HG03066 (cell line): ENCODE data around the gene SLC25A41.
"Not testable (repeated sequence)": the region's sequence is repeated elsewhere in the genome, so short reads cannot be mapped to it uniquely, and the experiment has no call there.

ENCODE experiments used
- ATAC-seq: cut with Tn5 transposase; IDR thresholded peaks from one replicate; pipeline ENCODE4 v1.9.1; 2021; ENCODE audit warnings: low read depth; ENCODE audit not compliant: unreplicated experiment

Gene SLC25A41

DNA sequence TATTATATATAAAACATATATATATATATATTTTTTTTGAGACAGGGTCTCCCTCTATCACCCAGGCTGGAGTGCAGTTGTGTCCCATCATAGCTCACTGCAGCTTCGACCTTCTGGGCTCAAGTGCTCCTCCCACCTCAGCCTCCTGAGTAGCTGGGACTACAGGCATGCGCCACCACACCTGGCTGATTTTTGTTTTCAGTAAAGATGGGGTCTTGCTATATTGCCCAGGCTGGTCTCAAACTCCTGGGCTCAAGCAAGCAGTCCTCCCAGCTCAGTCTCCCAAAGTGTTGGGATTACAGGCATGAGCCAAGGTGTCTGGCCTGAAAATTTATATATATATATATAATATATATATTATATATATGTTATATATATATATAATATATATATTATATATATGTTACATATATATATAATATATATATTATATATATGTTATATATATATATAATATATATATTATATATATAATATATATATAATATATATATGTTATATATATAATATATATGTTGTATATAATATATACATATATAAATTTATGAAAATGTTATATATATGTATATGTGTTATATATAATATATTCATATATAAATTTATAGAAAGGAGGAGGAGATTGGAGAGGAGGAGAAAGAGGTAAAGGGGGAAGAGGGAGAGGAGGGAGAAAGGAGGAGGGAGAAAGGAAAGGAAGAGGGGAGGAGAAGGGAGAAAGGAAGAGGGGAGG is 4.7 kb downstream of the SLC25A41 start:
- ATAC-seq, result not testable (repeated sequence)

DNA sequence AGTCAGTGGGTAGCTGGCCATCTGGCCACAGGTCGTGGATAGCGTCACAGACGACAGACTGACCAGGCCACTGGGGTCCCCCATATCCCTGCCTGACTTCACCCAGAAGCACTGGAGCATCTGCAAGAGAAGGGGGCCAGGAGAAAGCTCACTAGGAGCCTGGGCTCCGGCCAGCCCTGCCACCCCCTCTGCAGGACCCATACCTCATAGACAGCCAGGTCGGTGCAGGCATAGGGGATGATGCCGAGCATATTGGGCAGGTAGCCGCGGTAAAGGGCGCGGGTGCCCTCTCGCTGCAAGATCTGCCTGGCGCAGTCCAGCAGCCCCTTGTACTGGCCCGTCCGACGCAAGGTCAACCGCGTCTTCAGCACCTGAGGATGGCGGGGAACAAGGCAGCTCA is 6.4 kb downstream of the SLC25A41 start:
- no peak for ATAC-seq

DNA sequence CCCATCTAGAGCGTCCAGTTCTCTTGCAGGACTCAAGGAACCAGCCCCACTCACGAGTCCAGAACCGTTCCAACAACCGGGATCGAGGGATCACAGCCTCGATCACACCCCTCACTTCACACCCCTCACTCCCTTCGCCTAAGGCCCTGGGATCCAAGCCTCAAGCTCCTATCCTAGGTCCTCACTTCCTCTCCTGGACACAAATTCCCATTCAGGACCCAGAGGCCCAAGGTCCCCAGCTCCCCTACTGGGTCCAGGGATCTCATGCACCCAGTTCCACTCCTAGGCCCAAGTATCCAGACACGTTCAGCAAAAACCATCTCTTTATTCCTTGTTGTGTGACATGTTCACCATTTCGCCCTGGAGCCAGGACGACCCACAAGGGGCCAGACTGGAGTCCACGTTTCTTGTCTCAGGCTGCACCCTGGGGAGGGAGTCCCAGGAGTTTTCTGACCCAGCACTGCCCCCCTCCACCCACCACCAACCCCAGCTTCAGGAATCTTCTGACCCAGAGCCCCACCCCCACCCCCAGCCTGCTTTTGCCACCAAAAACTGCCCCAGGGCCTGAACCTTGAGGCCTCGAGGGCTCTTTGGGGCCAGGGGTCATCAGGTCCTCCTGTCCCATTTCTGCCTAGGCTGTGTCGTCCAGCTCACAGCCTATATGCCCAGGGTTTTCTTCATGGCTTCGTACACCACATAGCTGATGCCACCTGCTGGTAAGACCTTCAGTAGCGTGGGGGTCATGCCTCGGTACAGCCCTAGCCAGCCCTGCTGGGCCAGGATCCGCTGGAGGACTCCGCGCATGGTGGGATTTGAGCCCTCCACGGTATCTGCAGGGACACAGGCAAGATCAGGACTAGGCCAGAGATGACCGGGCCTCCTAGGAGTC is 7.6 kb downstream of the SLC25A41 start:
- ATAC-seq, result no peak

DNA sequence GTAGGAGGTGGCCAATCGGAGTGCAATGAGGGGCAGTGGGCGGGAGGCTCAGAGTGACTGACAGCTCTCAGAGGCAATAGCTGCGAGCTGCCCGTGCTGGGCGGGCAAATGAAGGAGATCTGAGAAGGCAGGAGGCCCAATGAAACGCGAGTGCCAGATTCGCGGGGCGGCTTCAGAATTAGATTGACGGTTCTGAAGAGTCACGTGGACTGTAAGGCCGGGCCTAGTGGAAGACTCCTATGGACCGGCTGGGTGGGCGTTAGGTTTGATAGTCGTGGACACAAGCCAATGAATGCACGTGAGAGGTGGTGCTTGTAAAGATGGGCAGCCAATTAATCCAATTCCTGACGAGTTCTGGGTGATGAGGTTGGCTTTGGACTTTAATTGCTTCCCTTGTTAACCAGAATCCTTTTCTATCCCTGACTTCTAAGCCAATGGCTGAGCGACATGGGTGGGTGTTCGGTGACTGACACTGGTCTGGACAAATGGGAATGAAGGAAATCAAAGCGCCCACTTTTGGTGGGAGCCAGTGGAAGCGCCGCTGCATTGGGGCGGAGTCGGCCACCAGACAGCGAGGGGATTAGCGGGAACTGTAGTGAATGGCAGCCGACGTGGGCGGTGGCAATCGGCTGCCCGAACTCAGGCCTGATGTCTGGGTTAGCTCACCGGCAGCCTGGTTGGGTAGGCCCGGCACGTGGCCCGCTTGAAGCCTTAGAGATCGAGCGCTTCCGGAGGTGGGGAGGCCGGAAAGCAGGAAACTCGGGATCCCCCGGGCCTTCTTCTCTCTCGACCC is 8.4 kb downstream of the SLC25A41 start:
- peak; percentile 88 for ATAC-seq

DNA sequence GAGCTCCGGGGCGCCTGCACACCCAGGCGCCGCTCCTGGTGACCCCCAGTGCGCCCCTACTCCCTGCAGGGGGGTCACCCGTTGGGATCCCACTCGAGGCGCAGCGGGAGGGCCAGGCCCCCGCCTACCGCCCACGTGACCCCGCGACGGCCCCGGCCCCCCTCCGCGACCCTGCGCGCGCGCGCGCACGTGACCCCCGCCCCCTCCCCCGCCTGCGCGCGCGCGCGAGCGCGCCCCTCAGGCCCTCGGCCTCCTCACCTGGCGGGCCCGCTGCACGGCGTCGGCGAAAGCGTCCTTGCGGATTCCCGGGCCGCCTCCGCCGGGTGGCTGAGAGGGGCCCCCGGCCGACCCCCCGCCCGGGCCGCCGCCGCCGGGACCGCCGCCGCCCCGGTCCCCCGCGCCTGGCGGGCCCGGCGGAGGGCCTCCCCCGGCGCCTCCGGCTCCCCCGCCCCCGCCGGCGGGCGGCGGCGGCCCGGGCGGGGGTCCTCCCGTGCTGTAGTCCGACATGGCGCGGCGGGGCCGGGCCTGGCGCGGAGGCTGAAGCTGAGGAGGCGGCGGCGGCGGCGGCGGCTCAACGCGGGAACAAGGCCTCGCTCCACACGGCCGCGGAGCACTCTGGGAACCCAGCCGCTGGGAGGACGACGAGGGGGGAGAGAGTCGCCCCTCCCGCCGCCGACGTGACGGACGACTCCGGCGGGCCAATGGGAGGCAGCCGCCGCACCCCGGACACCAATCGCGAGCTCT is 9.2 kb downstream of the SLC25A41 start, which contains the start of gene KHSRP:
Gene KHSRP, minus strand, starts transcription at position 617 of the 744 bp plus-strand sequence. Its CDS starts 110 bp downstream, at position 507.
- ATAC-seq, result no peak

DNA sequence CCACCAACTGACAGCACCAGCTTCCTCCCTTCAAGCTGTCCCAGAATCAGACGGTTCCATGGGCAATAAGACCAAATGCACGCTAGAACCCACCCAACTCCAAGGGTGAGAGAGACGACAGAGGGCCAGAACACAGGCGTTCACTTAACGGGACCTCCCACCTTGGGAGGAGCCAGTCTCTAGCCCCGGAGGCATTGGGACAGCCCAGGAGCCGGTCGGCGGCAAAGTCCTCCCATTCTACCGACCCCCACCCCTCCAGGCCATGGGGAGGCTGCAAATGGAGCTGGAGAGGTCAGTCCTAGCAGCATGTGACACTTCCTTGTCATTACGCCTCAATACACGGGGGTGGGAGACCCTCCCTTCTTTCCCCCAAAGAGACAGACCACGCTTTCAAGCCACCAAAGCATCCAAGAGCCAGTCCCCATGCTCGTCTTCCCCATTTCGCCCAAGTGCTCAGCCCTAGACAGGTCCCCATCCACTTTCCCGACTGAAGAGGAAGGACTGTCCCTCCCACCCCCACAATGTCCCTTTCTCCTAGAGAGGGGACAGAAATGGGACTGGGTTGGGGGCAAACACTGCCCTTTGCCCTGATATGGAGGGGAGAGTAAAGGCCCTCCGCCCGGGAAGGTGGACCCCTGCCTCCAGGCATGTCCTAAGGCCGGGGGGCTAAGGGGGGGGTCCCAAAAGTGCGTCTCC is 9.9 kb downstream of the SLC25A41 start:
- ATAC-seq, result no peak

DNA sequence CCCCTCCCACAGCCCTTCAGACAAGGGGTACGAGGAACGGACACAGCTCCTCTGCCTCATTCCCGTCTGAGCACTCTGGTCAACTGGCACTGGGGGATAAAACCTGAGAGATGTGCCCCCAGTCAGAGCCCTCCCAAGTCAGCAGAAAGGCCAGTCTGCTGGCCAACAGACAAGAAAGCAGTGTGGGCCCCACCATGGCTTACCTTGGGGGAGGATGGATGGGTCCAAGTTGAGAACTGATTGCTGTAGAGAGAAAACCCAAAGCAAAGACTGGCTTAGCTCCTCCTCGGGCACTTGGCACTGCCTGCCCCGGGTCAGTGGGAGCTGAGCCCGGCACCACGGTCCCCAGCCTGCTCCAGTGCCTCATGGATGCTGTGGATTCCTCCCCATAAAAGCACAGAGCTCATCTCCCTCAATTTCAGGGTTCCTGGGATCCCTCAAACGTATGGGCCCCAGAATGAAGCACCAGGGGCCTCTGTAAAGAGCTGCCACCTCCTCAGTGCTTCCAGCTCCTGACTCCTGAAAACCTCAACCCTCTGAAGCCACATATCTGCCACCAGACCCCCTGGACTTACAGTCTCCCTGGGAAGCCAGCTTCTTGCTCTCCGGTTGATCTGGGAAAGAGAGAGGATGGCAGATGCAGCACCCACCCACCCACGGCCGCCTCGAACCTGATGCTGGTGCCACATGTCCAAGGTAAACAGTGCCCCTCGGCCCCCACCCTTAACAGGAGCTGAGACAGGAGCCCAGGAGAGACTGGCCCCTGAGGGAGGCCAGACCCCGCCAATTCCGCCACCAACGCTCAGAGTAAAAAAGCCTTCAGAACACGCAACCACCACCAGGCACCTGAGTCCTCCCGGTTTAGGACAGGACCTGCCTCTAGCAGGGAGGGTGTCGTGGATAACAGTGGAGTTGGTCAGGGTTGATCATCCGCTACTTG is 12.2 kb downstream of the SLC25A41 start:
- no peak for ATAC-seq

DNA sequence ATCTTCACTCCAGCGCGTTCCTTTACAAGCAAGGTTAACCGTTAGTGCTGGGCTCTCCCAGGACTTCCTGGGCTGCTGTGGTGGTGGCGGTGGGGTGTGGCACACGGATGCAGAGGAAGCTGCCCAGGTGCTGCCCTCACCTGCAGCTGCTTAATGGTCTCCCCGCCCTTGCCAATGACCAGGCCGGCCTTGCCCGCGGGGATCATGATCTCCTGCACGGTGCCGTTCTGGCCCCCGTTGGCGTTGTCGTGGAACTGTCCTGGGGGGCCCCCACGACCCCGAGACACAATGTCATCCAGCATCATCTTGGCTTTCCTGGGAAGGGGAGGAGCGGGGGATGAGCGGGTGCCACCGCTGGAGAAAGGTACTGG is 15.0 kb downstream of the SLC25A41 start:
- no peak for ATAC-seq

DNA sequence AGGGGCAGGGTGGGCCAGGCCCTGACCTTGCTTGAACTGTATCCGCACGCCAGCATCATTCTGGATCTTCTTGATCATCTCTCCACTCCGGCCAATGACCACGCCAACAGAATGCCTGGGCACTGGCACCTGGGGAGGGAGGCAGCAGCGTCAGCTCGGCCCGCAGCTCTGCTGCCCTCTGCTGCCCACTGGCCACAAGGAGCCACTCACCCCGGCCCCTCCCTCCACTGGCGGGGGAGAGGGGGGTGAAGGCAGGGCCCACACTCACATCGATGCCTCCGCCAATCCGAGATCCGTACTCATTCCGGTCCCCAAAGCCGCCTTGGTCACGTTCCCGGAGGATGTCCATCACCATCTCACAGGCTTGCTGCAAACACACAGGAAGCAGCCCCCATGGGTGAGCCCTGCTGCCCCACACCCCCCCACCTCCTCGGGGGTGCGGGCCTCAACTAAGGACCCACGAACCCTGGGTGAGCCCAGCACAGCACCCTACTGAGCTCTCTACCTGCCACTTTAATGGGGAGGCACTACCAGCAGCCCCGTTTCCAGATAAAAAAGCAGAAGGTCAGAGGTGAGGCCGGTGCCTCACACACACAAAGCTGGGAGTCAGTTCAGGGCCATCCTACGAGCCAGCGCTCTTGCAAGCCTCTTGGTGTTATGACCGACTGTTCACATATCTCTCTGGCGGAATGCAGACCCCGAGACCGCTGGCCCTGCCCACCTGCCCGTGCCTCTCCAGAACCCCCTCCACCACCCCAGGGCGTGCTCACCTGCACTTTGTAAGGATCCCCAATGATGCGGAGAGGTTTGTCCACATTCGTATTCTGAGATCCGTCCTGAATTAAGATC is 15.6 kb downstream of the SLC25A41 start:
- no peak for ATAC-seq

DNA sequence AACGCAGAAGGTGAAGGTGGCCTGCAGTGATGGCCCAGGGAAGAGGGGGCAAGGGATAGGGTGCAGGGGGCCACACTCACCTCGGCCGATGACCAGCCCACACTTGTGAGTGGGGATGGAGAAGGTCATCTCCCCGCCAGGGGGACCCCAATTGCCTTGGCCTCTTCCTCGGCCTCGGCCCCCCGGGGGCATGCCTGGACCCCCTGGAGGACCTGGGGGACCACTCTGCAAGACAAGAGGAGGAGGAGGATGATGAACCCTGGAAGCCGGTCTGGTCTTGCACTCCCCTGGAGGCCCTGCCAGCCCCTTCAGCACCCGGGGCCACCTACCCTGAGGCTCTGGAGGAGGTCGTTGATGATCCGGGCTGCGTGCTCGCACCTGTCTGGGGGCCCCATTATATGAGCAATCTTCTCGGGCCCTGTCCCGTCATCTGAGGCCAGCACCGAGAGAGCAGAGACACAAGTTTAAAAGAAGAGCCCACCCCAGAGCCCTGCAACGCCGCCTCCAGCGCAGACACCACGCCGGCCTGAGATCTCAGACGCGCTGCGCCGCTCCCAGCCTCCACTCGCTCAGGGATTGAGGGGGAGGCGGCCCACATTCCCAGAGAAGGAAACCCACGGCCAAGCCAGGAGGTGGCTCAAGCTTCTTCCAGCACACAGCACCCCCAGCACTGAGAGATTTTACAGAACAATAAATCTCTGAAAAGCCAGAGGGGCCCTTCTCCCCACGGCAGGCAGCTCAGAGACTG is 16.7 kb downstream of the SLC25A41 start:
- ATAC-seq, result no peak

DNA sequence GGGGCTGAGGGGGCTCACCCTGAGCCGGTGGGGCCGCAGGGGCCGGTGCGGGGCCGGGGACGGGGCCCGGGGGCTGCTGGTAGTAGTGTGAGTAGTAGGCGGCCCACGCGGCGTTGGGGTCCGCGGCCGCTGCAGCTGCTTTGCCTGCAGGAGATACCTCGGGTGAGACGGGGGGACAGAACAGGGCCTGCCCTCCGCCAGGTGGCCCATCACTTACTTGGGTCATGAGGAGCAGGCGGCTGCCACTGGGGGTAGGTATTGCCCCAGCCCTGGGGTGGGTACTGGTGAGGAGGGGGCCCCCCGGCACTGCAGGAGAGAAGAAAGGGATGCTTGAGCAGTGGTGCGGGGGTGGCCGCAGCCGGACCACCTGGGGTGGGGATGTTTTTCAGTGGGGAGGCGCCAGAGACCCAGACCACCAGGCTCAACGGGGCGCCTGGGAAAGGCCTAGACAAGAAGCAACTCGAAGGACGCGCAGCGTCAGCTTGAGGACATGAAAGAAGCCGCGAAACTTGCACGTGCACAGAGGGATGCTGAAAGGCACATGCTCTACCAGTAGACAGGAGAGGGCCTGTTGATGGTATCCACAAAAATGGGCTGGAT is 17.9 kb downstream of the SLC25A41 start:
- ATAC-seq, result no peak

DNA sequence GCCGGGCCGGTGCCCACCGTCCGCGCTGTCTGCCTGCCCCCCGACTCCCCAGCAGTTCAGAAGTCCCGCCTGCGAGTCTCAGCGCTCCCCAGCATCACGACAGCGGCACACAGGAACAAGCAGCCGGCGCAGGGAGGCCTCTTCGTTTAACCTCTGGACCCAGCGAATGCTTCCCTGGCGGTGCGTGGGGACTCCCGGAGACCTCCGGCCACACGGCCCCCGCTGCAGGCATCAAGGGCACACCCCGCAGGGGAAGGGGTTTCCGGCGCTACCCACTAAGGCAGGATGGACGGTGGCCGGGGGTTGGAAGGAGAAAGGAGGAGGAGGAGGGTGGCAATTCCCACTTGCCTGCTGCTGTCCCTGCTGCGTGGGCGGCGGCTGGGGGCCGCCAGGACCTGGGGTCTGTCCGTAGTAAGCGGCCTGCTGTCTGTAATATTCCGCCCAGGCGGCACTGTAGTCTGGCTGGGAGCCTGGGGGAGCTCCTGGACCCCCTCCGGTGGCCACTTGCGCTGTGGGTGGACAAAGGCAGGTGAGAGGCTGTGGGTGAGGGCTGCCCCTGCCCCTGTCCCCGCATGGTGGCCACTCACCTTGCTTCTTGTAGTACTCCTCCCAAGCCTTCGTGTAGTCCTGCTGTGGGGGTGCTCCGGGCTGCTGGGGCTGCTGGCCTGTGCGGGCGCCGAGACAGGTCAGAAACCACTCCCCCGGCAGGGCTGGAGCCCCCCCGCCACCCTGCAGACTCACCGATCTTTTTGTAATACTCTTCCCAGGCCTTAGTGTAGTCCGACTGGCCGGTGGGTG is 18.6 kb downstream of the SLC25A41 start:
- ATAC-seq, result no peak

DNA sequence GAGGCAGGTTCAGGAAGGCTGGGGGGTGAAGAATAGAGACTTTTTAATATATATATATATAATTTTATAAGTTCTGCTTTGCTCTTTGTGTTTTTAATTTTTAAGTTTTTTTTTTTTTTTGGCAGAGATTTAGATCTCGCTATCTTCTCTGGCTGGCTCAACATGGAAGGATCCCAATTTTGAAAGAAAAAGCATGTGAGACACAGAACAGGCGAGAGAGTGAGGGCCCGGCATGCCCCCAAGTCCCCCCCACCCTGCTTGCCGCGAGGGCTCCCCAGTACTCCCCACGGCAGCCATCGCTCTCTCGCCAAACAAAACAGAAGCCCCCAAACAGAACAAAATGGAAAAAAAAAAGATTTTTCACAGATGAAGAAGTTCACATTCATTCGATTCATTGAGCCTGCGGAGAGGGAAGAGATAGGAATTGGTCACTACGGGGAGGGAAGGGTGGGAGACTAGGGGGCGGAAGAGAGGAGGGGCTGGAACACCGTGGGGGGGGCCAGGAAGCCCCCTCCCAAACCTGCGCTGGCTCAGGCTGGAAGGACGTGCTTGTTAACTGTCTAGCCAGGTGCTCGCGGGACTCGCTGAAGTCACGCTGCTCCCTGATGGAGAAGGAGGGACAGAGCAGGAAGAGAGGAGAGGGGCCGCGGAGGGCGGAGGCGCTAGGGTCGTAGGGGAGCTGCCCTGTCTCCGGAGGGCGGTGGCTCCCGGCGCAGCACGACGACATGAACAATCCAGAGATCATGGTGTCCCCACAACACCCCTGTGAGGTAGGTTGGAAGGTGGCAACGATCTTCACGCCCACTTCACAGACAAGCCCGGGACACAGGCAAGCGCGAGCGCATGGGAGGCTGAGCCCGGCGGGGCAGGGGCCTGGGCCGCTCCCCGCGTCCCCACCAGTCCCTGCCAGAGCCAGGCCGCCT is 19.6 kb downstream of the SLC25A41 start:
- no peak for ATAC-seq

DNA sequence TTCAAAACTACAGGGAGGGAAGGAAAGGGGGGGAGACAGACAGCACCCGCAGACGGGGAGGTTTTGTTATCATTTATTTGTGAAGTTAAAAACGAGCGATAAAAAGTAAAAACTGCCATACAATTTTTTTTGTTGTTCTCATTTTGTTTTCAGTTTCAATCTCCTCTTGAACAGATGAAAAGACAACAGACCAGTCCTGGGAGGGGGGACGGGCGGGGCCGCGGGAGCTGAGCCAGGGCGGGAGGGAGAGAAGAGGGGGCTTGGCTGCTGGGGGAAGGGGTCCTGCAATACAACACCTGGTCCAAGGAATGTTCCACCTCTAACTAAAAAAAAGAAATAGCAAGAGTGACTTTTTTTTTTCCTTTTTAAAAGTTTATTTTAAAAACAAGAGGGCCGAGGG is 20.3 kb downstream of the SLC25A41 start:
- no peak for ATAC-seq
